ENCODE results near the gene TWSG1.

GRCh38 chr18:9413576-9413975 is 79.0 kb downstream of the TWSG1 start:
- no peak for TF ChIP-seq CTCF (IDR thresholded peaks at IDR 0.05)
- TF ChIP-seq EP300 (IDR thresholded peaks at IDR 0.05) = no peak
- no peak for TF ChIP-seq POLR2AphosphoS5 (IDR thresholded peaks at IDR 0.05)

Measured in gastroesophageal sphincter (tissue), 3 donors.